ENCODE results near the gene IFNLR1.
A peak's percentile ranks its signal among the peaks of the same experiment; 100 is the strongest.

IFNLR1 gene

DNA sequence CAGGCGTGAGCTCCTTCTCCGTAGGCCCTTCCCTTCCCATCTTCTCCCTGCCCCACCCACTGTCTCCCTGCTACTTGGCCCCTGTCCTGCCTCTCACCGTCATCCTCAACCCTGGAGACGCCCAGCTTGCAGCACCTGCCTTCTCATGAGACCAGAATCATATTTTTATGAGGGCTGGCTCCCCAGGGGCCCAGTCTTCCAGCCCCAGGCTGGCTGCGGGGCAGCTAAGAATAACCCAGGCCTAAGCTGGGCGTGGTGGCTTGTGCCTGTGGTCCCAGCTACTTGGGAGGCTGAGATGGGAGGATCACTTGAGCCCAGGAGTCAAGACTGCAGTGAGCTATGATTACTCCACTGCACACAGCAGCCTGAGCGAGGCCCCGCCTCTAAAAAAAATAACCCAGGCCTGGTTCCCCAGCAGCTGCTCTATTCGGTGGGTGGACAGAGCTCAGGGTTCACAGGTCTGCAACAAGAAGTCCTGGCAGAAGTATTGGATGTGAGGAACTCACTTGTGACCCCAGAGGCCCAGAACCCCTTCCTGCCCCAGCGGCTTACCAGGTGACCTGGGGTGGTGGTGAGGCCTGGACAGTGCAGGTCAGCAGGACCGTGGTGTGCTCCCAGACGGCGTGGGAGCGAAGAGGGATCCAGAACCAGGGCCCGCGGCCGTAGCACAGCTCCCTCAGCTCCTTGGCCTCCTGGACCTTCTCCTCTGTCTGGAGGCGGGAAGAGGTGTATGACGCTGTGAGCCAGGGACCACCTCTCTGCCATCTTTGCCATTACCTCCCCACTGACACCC lies 81.5 kb downstream of the IFNLR1 start:
- H3K4me1 Mint-ChIP-seq, result peaks cover 6% of the 10 kb centered on the region
- no peak for DNase-seq (ENCODE audit: low spot score in 2 of 2)
- H3K4me3 Mint-ChIP-seq, result no peak overlapping the region
- peak overlapping the region; percentile 50 for H3K27ac Mint-ChIP-seq
- no peaks in the 10 kb centered on the region for H3K9me3 Mint-ChIP-seq
- H3K36me3 Mint-ChIP-seq, result no peaks in the 10 kb centered on the region
- no peak for ATAC-seq

DNA sequence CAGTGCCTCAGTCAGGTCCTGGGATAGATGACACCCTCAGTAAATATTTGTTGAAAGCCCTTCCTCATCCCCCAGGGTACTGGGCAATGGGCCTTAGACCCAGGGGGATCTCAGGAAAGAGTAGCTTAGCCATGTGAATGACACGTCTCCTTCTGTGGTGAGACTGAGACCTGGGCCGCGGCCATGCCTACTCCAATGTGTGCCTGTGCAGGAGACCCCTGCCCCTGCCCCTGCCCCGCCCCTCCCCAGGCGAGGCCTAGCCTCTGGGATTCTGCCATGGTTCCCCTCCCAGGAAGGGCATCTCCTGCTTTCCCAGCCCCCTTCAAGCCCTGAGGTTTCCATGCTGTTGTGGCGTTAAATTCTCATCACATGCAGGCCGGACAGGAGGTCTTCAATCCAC lies 82.2 kb downstream of the IFNLR1 start:
- DNase-seq (ENCODE audit: low spot score in 2 of 2) (no peak), ATAC-seq (no peak)
- Mint-ChIP-seq H3K4me1 (peaks cover 6% of the 10 kb centered on the region), H3K27ac (peak overlapping the region; percentile 50), H3K36me3 (no peaks in the 10 kb centered on the region), H3K9me3 (no peaks in the 10 kb centered on the region), H3K4me3 (no peak overlapping the region)

Measured in stimulated activated effector memory CD8-positive, alpha-beta T cell treated with anti-CD3 and anti-CD28 coated beads, Interleukin-12 subunit alpha, Interleukin-12 subunit beta, amount 100 ng/mL, for 72 hours (primary cell).